WI38 (cell line): ENCODE data around the gene MAG.

Source experiments
- H3K4me3 ChIP-seq: 2 replicates; pipeline ENCODE4 v1.5.1; 2011; ENCODE audit warnings: low read depth, mild to moderate bottlenecking, control low read depth, low read length
- TF ChIP-seq, protein P1 (sequence below): IDR thresholded peaks from 2 replicates; pipeline ENCODE4 v1.5.1; 2012; ENCODE audit warnings: low read depth, mild to moderate bottlenecking, control low read depth, low read length

MAG gene, protein sequence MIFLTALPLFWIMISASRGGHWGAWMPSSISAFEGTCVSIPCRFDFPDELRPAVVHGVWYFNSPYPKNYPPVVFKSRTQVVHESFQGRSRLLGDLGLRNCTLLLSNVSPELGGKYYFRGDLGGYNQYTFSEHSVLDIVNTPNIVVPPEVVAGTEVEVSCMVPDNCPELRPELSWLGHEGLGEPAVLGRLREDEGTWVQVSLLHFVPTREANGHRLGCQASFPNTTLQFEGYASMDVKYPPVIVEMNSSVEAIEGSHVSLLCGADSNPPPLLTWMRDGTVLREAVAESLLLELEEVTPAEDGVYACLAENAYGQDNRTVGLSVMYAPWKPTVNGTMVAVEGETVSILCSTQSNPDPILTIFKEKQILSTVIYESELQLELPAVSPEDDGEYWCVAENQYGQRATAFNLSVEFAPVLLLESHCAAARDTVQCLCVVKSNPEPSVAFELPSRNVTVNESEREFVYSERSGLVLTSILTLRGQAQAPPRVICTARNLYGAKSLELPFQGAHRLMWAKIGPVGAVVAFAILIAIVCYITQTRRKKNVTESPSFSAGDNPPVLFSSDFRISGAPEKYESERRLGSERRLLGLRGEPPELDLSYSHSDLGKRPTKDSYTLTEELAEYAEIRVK

DNA sequence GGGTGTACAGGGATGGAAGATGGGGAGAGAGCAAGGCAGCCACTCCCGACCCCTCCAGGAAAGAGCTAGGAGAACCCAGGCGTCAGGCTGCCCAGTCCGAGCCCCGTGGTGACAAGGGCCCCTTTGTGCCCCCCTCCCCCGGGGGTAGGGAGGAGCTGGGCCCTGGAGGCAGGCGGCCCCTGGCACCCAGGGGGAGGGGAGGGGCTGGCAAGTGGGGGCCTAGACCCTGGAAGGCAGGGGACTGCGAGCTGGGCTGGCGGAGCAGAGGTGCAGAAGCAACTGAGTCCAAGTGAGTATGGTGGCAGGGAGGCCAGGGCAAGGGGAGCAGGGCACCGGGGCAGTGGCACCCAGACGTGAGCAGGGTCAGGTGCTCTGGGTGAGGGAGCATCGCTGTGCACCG lies at the start of gene MAG:
MAG (plus strand) TSS at position 246 of the 400 bp plus-strand sequence. CDS start 3,248 bp downstream, outside the sequence.
- TF ChIP-seq, protein P1, sequence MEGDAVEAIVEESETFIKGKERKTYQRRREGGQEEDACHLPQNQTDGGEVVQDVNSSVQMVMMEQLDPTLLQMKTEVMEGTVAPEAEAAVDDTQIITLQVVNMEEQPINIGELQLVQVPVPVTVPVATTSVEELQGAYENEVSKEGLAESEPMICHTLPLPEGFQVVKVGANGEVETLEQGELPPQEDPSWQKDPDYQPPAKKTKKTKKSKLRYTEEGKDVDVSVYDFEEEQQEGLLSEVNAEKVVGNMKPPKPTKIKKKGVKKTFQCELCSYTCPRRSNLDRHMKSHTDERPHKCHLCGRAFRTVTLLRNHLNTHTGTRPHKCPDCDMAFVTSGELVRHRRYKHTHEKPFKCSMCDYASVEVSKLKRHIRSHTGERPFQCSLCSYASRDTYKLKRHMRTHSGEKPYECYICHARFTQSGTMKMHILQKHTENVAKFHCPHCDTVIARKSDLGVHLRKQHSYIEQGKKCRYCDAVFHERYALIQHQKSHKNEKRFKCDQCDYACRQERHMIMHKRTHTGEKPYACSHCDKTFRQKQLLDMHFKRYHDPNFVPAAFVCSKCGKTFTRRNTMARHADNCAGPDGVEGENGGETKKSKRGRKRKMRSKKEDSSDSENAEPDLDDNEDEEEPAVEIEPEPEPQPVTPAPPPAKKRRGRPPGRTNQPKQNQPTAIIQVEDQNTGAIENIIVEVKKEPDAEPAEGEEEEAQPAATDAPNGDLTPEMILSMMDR = no peak
- no peak within 1 kb of the TSS for H3K4me3 ChIP-seq

DNA sequence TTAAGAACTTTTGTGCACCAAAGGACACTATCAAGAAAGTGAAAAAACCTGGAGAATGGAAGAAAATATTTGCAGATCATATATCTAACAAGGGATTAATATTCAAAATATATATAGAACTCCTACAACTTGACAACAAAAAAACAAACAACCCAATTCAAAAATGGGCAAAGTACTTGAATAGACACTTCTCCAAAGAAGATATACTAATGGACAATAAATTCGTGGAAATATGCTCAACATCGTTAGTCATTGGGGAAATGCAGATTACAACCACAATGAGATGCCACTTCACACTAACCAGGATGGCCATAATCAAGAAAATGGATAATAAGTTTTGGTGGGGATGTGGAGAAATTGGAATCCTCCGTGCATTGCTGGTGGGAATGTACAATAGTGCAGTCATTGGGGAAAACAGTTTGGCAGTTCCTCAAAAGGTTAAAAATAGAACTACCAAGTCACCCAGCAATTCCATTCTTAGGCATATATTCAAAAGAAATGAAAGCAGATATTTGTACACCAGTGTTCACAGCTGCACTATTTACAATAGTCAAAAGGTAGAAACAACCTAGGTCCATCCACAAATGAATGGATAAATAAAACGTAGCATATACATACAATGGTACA lies 45.4 kb upstream of the MAG start:
- TF ChIP-seq, protein P1 = no peak
- H3K4me3 ChIP-seq = no peak overlapping the region

DNA sequence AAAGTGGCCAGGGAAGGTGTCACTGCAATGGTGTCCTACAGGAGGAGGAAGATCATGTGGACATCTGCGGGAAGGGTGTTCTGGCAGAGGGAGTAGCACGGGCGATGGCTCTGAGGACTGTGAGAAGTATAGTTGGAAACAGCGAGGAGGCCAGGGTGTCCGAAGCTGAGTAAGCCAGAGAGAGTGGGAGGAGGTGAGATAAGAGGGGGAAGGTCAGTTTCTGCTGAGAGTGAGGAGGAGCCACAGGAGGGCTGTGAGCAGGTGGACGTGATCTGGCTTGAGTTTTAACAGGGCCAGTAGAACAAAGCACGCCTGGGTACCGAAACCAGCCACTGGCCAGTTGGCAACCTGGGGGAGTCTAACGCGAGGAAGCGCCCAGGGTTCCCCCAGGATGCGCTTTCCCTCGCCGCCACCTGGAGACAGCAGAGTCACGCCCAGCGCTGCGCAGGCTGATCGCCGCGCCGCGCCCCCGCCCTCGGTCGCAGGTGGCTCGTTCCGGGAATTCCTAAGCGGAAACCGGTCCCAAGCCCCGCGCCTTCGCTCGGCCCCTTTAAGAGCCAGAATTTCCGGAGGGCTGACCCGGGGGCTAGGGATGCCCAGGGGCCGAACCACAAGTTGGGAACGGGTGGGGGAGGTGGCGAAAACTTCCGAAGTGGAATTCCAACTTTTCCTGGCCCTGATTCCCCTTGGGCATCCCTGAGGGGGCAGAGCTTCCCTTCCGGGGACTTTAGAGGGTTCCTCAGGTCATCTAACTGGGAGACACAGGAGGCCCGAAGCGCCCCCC lies 44.2 kb upstream of the MAG start:
- no peak overlapping the region for H3K4me3 ChIP-seq
- TF ChIP-seq, protein P1 = no peak

DNA sequence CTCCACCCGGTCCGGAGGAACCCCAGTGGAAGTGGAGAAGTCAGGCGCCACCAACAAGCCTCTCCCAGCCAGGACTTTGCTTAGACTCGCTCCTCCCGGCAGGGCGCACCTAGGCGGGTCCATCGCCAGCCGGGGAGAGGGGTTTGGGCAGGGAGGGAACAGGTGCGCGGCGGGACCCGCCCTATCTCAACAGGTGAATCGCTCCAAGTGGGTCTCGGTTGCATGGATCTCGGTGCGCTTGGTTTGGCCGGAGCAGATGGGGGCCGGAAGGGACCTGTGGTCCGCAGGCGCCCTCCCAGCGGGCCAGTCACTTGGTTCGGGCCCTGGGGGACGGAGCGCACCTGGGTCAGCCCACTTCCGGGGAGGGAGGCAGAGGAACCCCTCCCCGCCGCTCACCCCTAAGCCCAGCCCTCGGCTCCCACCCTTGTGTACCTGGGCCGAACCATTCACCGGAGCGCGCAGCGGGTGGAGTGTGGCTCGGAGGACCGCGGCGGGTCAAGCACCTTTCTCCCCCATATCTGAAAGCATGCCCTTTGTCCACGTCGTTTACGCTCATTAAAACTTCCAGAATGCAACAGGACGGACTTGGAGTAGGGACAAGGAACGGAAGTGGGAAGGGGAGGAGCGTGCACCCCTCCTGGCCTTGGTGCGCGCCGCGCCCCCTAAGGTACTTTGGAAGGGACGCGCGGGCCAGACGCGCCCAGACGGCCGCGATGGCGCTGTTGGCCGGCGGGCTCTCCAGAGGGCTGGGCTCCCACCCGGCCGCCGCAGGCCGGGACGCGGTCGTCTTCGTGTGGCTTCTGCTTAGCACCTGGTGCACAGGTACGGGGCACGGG lies 43.4 kb upstream of the MAG start, which contains the start of gene LSR:
LSR (plus strand) TSS at position 693 of the 836 bp plus-strand sequence; CDS start at position 714, 21 bp downstream.
- TF ChIP-seq, protein P1 = no peak
- H3K4me3 ChIP-seq = no peak within 1 kb of the TSS

DNA sequence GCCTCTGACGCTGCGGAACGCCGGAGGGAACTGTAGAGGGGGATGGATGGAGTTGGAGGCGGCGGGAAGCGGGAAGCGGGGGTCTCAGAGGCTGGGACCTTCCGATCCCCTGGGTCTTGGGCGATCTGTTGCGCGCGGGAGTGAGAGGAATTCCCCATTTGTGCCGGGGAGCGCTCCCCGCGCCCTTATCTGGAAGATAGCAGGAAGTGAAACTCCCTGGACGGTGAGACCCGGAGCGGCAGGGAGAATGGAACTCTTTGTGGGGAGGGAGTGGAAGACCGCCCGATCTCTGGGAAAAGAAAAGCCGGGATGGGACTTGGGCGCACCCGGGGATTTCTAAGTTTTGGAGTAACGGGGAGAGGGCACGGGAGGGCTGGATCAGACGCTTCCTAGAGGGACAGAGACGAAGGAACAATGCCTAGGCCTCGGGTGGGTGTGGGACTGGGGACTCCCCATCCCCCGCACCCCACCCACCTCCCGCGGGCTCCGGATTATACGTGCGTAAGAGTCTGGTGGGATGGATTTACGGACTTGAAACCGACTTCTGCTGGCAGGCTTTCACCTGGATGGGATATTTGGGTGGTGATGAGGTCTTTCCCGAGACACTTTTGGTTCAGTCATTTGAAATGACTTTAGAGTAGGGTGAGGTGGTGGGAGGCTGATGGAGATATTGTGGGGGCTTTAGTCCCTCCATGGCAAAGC lies 42.7 kb upstream of the MAG start:
- TF ChIP-seq, protein P1 = no peak
- no peak overlapping the region for H3K4me3 ChIP-seq
